Lower leg skin (tissue), 3 donors: ENCODE results near the gene ZBTB32.

ENCODE experiments used
- CTCF ChIP-seq, 3 donors: fragments of 450-650 bp; IDR thresholded peaks; one replicate each; pipeline ENCODE4 v1.5.1; 2016; ENCODE audit warnings: antibody characterized with exemption in 3 of 3, mild to moderate bottlenecking in 3 of 3, moderate library complexity in 2 of 3
- POLR2A ChIP-seq, 2 donors: fragments of 450-650 bp; IDR thresholded peaks; one replicate each; pipeline ENCODE4 v1.6.1; 2016 to 2017; ENCODE audit warnings: antibody characterized with exemption in 2 of 2, mild to moderate bottlenecking in 1 of 2, moderate library complexity in 1 of 2

GRCh38 chr19:35743640-35744429 is 39.5 kb downstream of the ZBTB32 start:
- no peak for TF ChIP-seq CTCF (IDR thresholded peaks at IDR 0.05)
- no peak for TF ChIP-seq POLR2A (IDR thresholded peaks at IDR 0.05)
